H1 (cell line): Measurements from ENCODE around the gene CCT5. TPM values are rescaled to one million over a fixed set of nuclear protein-coding genes. Genes with fewer than 3 reads are reported as not detected.

Experiments used
- CTCF ChIA-PET: fragments of 300-600 bp; sonication (Branson Sonifier 250); formaldehyde crosslinking; loops from one replicate; lab custom pipeline; 2021; ENCODE audit not compliant: partially characterized antibody; lab: Charles Lee
- POLR2A ChIA-PET: fragments of 300-600 bp; sonication (Branson Sonifier 250); formaldehyde crosslinking; loops from one replicate; lab custom pipeline; 2021; ENCODE audit warnings: inconsistent platforms; ENCODE audit not compliant: partially characterized antibody; lab: Charles Lee
- DNase-seq, 2 experiments: peaks; one replicate each; pipeline versions ENCODE4 v3.0.0 to v3.0.0-alpha.2; 2010 to 2022; ENCODE audit warnings: low spot score in 2 of 2, low read depth in 1 of 2, mixed read lengths in 1 of 2
- FAIRE-seq: peaks from 2 replicates; lab custom pipeline; 2011; peaks lifted over from hg19 to GRCh38; lab: Jason Lieb, UNC
- H2AFZ ChIP-seq: 2 replicates; pipeline ENCODE4 v1.8.1; 2012; ENCODE audit warnings: low read length, inconsistent platforms
- H2AK5ac ChIP-seq: 2 replicates; pipeline ENCODE4 v1.6.1; 2013; ENCODE audit warnings: low read depth, low read length
- H2BK120ac ChIP-seq: replicated peaks from 2 replicates; pipeline ENCODE3; 2013; ENCODE audit warnings: low read depth, low read length, inconsistent platforms
- H2BK12ac ChIP-seq: 2 replicates; pipeline ENCODE4 v1.6.1; 2013; ENCODE audit warnings: low read depth, low read length
- H2BK15ac ChIP-seq: 2 replicates; pipeline ENCODE4 v1.6.1; 2013; ENCODE audit warnings: low read length
- H2BK20ac ChIP-seq: 2 replicates; pipeline ENCODE4 v1.6.1; 2013; ENCODE audit warnings: low read length
- H2BK5ac ChIP-seq: 2 replicates; pipeline ENCODE4 v1.6.1; 2013; ENCODE audit warnings: low read depth, low read length
- H3K14ac ChIP-seq: 2 replicates; pipeline ENCODE4 v1.6.1; 2013; ENCODE audit warnings: inconsistent platforms; ENCODE audit not compliant: insufficient read length
- H3K18ac ChIP-seq: 2 replicates; pipeline ENCODE4 v1.6.1; 2013; ENCODE audit warnings: low read length; ENCODE audit errors: extremely low read depth
- H3K23ac ChIP-seq: 2 replicates; pipeline ENCODE4 v1.6.1; 2013; ENCODE audit warnings: inconsistent platforms; ENCODE audit not compliant: insufficient read length
- H3K23me2 ChIP-seq: 2 replicates; pipeline ENCODE4 v1.6.1; 2013; ENCODE audit warnings: low read depth, low read length
- H3K27ac ChIP-seq: 2 replicates; pipeline ENCODE4 v1.6.1; 2011; ENCODE audit warnings: low read depth, low read length, inconsistent platforms
- H3K27me3 ChIP-seq, 4 experiments: replicated peaks in 1 of 4; 1 replicate in 1 of 4; 2 replicates in 3 of 4; pipeline versions ENCODE4 v1.6.1 to v1.8.1; 2011 to 2013; ENCODE audit warnings: low read length in 3 of 4, mild to moderate bottlenecking in 3 of 4, inconsistent platforms in 2 of 4, mixed read lengths in 2 of 4, moderate library complexity in 1 of 4; ENCODE audit not compliant: control insufficient read depth in 3 of 4, insufficient read depth in 3 of 4; ENCODE audit errors: extremely low read depth in 1 of 4
- H3K36me3 ChIP-seq, 4 experiments: 2 replicates each; pipeline versions ENCODE4 v1.6.1 to v1.8.1; 2011 to 2013; ENCODE audit warnings: mild to moderate bottlenecking in 4 of 4, low read length in 3 of 4, moderate library complexity in 2 of 4, control low read depth in 1 of 4, inconsistent platforms in 1 of 4; ENCODE audit not compliant: insufficient read depth in 4 of 4, control insufficient read depth in 2 of 4
- H3K4ac ChIP-seq: replicated peaks from 2 replicates; pipeline ENCODE3; 2013; ENCODE audit warnings: low read length, low read depth, mixed read lengths, inconsistent platforms; ENCODE audit not compliant: insufficient read length
- H3K4me1 ChIP-seq, 4 experiments: replicated peaks in 1 of 4; 1 replicate in 1 of 4; 2 replicates in 3 of 4; pipeline versions ENCODE4 v1.6.1 to v1.8.1; 2011 to 2013; ENCODE audit warnings: low read length in 3 of 4, inconsistent platforms in 2 of 4, mixed read lengths in 1 of 4; ENCODE audit not compliant: insufficient read depth in 4 of 4, control insufficient read depth in 3 of 4
- H3K4me2 ChIP-seq, 2 experiments: 2 replicates each; pipeline versions ENCODE4 v1.6.1 to v1.8.1; 2011 to 2013; ENCODE audit warnings: low read depth in 2 of 2, low read length in 2 of 2, control low read depth in 1 of 2, inconsistent platforms in 1 of 2, mild to moderate bottlenecking in 1 of 2; ENCODE audit not compliant: insufficient read depth in 1 of 2
- H3K4me3 ChIP-seq, 4 experiments: fragments of 200-600, 300-600 bp in 1 of 4; sonication (generic), shearing (Covaris generic), sonication (Bioruptor Twin) in 1 of 4; 2 replicates each; pipeline versions ENCODE4 v1.5.1 to v1.8.1; 2011 to 2016; ENCODE audit warnings: low read length in 4 of 4, low read depth in 3 of 4, control low read depth in 2 of 4, inconsistent platforms in 2 of 4, mild to moderate bottlenecking in 2 of 4, mixed read lengths in 1 of 4, moderate library complexity in 1 of 4; ENCODE audit not compliant: insufficient read depth in 2 of 4; ENCODE audit errors: extremely low read depth in 1 of 4
- H3K56ac ChIP-seq: replicated peaks from 2 replicates; pipeline ENCODE3; 2013; ENCODE audit warnings: low read depth, mild to moderate bottlenecking, mixed read lengths, low read length, inconsistent platforms; ENCODE audit not compliant: insufficient read length
- H3K79me1 ChIP-seq: 2 replicates; pipeline ENCODE4 v1.6.1; 2013; ENCODE audit warnings: low read depth, low read length, control low read depth
- H3K79me2 ChIP-seq, 2 experiments: 2 replicates each; pipeline versions ENCODE4 v1.6.1 to v1.8.1; 2012 to 2013; ENCODE audit warnings: low read length in 2 of 2, mild to moderate bottlenecking in 2 of 2, inconsistent platforms in 1 of 2; ENCODE audit not compliant: insufficient read depth in 2 of 2, control insufficient read depth in 1 of 2
- H3K9ac ChIP-seq, 4 experiments: replicated peaks in 1 of 4; 1 replicate in 1 of 4; 2 replicates in 3 of 4; pipeline versions ENCODE4 v1.6.1 to v1.8.1; 2011 to 2013; ENCODE audit warnings: low read depth in 3 of 4, low read length in 3 of 4, control low read depth in 2 of 4, mild to moderate bottlenecking in 2 of 4, moderate library complexity in 2 of 4, inconsistent platforms in 1 of 4; ENCODE audit errors: extremely low read depth in 1 of 4
- H3K9me3 ChIP-seq, 2 experiments: 2 replicates each; pipeline versions ENCODE4 v1.6.1 to v1.8.1; 2012 to 2013; ENCODE audit warnings: mild to moderate bottlenecking in 2 of 2, moderate library complexity in 2 of 2, control low read depth in 1 of 2, inconsistent platforms in 1 of 2, low read depth in 1 of 2, low read length in 1 of 2, mixed read lengths in 1 of 2; ENCODE audit not compliant: insufficient read depth in 2 of 2
- H4K20me1 ChIP-seq, 2 experiments: replicated peaks in 1 of 2; 2 replicates each; pipeline versions ENCODE3 to v1.8.1; 2011 to 2013; ENCODE audit warnings: inconsistent platforms in 2 of 2, low read length in 2 of 2, mild to moderate bottlenecking in 1 of 2; ENCODE audit not compliant: insufficient read depth in 2 of 2, control insufficient read depth in 1 of 2
- H4K5ac ChIP-seq: 2 replicates; pipeline ENCODE4 v1.6.1; 2013; ENCODE audit warnings: low read length, low read depth, mixed read lengths, inconsistent platforms; ENCODE audit not compliant: insufficient read length
- H4K8ac ChIP-seq: 2 replicates; pipeline ENCODE4 v1.8.0; 2013; ENCODE audit warnings: mild to moderate bottlenecking, moderate library complexity, low read length, inconsistent platforms; ENCODE audit not compliant: insufficient read depth; ENCODE audit errors: extremely low read depth
- H4K91ac ChIP-seq: replicated peaks from 2 replicates; pipeline ENCODE3; 2013; ENCODE audit warnings: low read length, mixed read lengths, inconsistent platforms; ENCODE audit not compliant: insufficient read length
- EGR1 ChIP-seq: IDR thresholded peaks from 2 replicates; pipeline ENCODE4 v1.6.1; 2011; ENCODE audit warnings: low read depth, low read length, borderline replicate concordance
- KDM4A ChIP-seq: IDR thresholded peaks from one replicate; pipeline ENCODE4 v1.7.1; 2012; ENCODE audit warnings: low read depth, mild to moderate bottlenecking, moderate library complexity, low read length, inconsistent platforms; ENCODE audit not compliant: severe bottlenecking
- RAD21 ChIP-seq, 2 experiments: IDR thresholded peaks in 1 of 2; conservative IDR thresholded peaks in 1 of 2; 2 replicates each; pipeline ENCODE4 v1.6.1; 2011; ENCODE audit warnings: low read depth in 2 of 2, low read length in 2 of 2, improper control_type of control experiment in 1 of 2, inconsistent platforms in 1 of 2, mild to moderate bottlenecking in 1 of 2, moderate library complexity in 1 of 2
- SIRT6 ChIP-seq: IDR thresholded peaks from one replicate; pipeline ENCODE4 v1.7.1; 2012; ENCODE audit warnings: low read length, inconsistent platforms
- SP1 ChIP-seq: IDR thresholded peaks from 2 replicates; pipeline ENCODE4 v1.6.1; 2011; ENCODE audit warnings: low read depth, low read length
- TAF7 ChIP-seq: optimal IDR thresholded peaks from 2 replicates; pipeline ENCODE3; 2011; ENCODE audit warnings: low read depth, mild to moderate bottlenecking, inconsistent platforms, low read length, moderate library complexity, borderline replicate concordance
- TBP ChIP-seq: IDR thresholded peaks from 2 replicates; pipeline ENCODE4 v1.6.1; 2011; ENCODE audit warnings: low read depth, low read length, improper control_type of control experiment
- TCF12 ChIP-seq: IDR thresholded peaks from 2 replicates; pipeline ENCODE4 v1.6.1; 2011; ENCODE audit warnings: low read depth, mild to moderate bottlenecking, low read length
- ZNF274 ChIP-seq: IDR thresholded peaks from 2 replicates; pipeline ENCODE4 v1.7.0; 2012; ENCODE audit warnings: low read length, borderline replicate concordance; ENCODE audit errors: extremely low read depth
- WGBS, 2 experiments: shearing (Covaris generic) in 1 of 2; methylation state at CpG; one replicate each; pipeline versions ENCODE4 v1.1.6 to v1.1.7; 2013 to 2015; ENCODE audit warnings: low lambda C conversion rate in 2 of 2, mixed read lengths in 2 of 2, inconsistent platforms in 1 of 2, low coverage in 1 of 2, missing lambda C conversion rate in 1 of 2; ENCODE audit not compliant: insufficient replicate concordance in 2 of 2, insufficient coverage in 1 of 2, insufficient read length in 1 of 2; ENCODE audit errors: extremely low coverage in 1 of 2, missing lambda C conversion rate in 1 of 2; 5-methylcytosine and 5-hydroxymethylcytosine counted together
- polyA plus RNA-seq, 7 experiments: library from polyadenylated mRNA; depleted of rRNA in 3 of 7; stranded (reverse) in 5 of 7; unstranded in 2 of 7; fragments of >200 nt in 5 of 7; fragments of 200-250 nt in 2 of 7; gene quantifications; 1 replicate in 5 of 7; 2 replicates in 1 of 7; 4 replicates in 1 of 7; pipeline versions ENCODE4 v1.2.1 to v1.2.3, GENCODE V29; 2011 to 2013; ENCODE audit warnings: missing spikeins in 2 of 7, mixed read lengths in 2 of 7
- total RNA-seq: library from RNA; stranded (reverse); fragmentation: NEBNext Ultra II Directional; extraction: Animal tissue kit (Norgen Biotek cat#: 25700); gene quantifications from 2 replicates; pipeline ENCODE4 v1.2.1, GENCODE V29; 2021
- TF ChIP-seq, protein P1 (sequence below), 3 experiments: IDR thresholded peaks; 1 replicate in 2 of 3; 2 replicates in 1 of 3; pipeline versions ENCODE4 v1.5.1 to v1.6.1; 2011; ENCODE audit warnings: low read length in 3 of 3, mild to moderate bottlenecking in 3 of 3, inconsistent platforms in 2 of 3, low read depth in 1 of 3, moderate library complexity in 1 of 3; ENCODE audit not compliant: insufficient read depth in 1 of 3; ENCODE audit errors: control extremely low read depth in 1 of 3

CCT5 gene
- total and polyA plus RNA-seq, 2 of the 8 experiments (the other 6 are each of a cell fraction or from before 2014, with no cell fraction given), result 425 to 549 TPM

DNA sequence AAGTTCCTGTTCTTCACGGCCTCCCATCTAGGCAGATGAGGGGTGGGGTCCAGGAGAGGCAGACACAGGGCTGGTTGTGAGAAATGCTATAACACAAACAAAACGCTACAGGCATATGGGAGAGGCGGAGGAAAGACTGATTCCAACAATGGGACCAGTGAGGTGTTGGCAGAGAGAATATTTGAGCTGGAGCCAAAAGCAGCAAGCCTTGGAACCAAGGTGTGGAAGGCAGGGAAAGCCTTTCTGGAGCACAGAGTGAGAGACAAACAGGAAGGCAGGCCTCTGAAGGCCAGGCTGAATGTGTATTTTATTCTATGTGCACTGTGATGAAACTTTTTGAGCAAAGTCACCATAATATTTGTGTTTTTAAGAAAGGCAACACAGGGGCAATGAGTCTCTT lies 3.3 kb upstream of the CCT5 start:
- Histone ChIP-seq H3K23ac (no peak overlapping the region), H3K4me1 (peaks cover 0 to 5% (median 4%) of the 10 kb centered on the region in 4 experiments; a peak in 2 of 7 replicates), H3K14ac (no peak overlapping the region), H3K9ac (no peak overlapping the region), H4K20me1 (peaks cover 0 to 6% of the 10 kb centered on the region in 2 experiments), H3K79me1 (peaks cover 2% of the 10 kb centered on the region; the same call in 1 of the 2 replicates), H3K18ac (no peak overlapping the region), H2BK20ac (no peak overlapping the region), H4K5ac (no peak overlapping the region), H4K8ac (no peak overlapping the region), H3K9me3 (no peaks in the 10 kb centered on the region), H3K4me2 (no peak overlapping the region), H2BK12ac (no peak overlapping the region), H3K36me3 (peaks cover 0 to 2% (median 1%) of the 10 kb centered on the region in 4 experiments; a peak in 3 of 8 replicates), H3K27ac (no peak overlapping the region), H3K27me3 (no peaks in the 10 kb centered on the region), H2AFZ (no peak overlapping the region), H3K4ac (no peak overlapping the region), H2BK120ac (no peak overlapping the region), H3K4me3 (no peak overlapping the region), H4K91ac (no peak overlapping the region), H3K56ac (no peak overlapping the region), H3K79me2 (peaks cover 17 to 33% of the 10 kb centered on the region in 2 experiments), H2BK5ac (no peak overlapping the region), H2BK15ac (no peak overlapping the region), H3K23me2 (peaks cover 11% of the 10 kb centered on the region), H2AK5ac (no peak overlapping the region)
- FAIRE-seq, result no peak
- 90% methylated on average over 3 of the region's 3 CpGs; no CpG with 5 or more reads in 1 of the 2 experiments for WGBS, 2 experiments
- POLR2A ChIA-PET, result interaction anchor here (0.7 to 1.8 kb wide), 4 partner anchors 10 to 19 kb away, joined by 3 to 4 read pairs (median 4); no protein-coding TSS in a partner anchor
- CTCF ChIA-PET, result no interaction called here
- no peak for DNase-seq
- TF ChIP-seq ZNF274 (no peak), KDM4A (no peak), SP1 (no peak), TBP (no peak), TAF7 (no peak), TCF12 (no peak), RAD21 (IDR thresholded peaks at IDR 0.05 in 1 of 2, conservative IDR thresholded peaks at IDR 0.05 in 1 of 2; ENCODE audit: low read depth in 2 of 2, low read length in 2 of 2) (no peak), EGR1 (no peak), SIRT6 (no peak)
- TF ChIP-seq, protein P1, sequence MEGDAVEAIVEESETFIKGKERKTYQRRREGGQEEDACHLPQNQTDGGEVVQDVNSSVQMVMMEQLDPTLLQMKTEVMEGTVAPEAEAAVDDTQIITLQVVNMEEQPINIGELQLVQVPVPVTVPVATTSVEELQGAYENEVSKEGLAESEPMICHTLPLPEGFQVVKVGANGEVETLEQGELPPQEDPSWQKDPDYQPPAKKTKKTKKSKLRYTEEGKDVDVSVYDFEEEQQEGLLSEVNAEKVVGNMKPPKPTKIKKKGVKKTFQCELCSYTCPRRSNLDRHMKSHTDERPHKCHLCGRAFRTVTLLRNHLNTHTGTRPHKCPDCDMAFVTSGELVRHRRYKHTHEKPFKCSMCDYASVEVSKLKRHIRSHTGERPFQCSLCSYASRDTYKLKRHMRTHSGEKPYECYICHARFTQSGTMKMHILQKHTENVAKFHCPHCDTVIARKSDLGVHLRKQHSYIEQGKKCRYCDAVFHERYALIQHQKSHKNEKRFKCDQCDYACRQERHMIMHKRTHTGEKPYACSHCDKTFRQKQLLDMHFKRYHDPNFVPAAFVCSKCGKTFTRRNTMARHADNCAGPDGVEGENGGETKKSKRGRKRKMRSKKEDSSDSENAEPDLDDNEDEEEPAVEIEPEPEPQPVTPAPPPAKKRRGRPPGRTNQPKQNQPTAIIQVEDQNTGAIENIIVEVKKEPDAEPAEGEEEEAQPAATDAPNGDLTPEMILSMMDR (IDR thresholded peaks at IDR 0.05; ENCODE audit: control extremely low read depth in 1 of 3, insufficient read depth in 1 of 3, low read depth in 1 of 3, low read length in 3 of 3), result no peak
